GM21515 (cell line): ENCODE measurements around the gene GRIP1.

ENCODE experiments used
- ATAC-seq: cut with Tn5 transposase; IDR thresholded peaks from one replicate; pipeline ENCODE4 v1.9.1; 2021; ENCODE audit not compliant: unreplicated experiment

Gene GRIP1

DNA sequence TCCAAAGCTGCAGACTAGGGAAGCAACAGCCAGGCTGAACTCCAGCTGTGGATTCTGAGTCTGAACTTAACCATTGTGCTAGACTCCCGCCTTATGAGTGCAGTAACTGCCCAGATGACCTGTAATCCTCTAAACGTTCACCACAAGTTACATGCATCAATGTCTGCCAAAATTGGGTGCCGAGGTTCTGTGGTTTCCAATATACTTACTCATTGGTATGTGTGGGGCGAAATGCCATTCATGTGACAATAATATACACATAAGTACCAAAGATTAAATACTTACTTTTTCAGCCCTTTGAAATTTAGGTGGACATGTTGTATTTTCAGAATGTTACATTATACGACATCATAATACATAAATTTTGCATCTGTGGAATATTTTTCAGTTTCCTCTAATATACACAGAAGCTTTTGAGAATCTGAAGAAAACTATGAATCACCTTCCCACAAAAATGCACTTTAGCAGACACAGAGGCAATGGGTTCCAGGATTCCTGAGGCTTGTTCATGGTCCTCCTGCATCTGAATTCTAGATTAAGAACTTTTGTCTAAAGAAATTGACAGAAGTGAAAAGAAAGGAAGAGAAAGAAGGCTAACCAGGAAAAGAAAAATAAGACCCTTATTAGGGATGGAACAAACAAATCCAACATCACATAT is 31.7 kb downstream of the GRIP1 start:
- ATAC-seq: no peak

DNA sequence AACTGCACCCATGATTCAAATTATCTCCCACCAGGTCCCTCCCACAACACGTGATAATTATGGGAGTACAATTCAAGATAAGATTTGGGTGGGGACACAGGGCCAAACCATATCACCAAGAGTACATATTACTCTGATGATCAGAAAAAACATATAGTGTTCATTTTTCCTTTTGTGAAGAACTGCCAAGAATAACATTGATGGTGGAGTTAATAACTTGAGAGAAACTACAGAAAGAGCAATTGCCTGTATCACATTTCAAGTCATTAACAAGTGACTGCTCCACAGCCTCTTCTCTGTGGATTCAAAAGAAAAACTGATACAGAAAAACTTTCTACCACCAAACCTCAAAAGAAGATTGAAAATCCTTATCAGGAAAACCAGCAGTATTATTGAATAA is 34.7 kb downstream of the GRIP1 start:
- no peak for ATAC-seq

DNA sequence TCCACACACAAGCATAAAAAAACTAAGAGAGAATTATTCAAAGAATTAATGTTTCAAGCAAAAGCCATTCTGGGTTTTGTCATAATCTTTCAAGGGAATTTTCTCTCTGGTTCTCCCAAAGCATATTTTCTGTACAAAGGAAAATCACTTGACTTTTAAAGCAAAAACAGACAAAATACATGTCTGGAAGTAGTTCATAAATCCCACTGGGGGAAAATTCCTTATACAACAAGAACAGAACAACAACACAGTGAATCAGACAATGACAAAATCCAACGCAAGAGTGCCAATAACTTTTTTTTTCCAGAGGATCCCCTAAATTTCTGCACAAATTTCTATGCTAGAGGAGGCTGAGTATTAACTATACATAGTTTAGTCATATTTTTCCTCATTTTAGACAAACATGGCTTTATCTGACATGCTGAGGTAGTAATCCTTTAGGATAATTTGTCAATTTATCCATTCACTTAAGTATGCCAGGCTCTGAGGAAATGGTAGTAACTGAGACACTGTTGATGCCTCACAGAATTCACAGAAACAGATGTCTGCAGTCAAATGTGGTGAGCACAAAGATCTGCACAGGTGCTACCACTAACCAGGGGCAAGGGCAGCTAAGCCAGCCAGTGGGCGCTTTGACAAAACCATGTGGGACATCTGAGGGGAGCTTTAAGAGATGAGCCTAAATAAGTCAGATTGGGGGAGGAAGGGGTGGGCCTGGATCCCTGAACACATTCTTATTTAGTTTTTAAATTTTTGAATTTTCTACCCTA is 38.0 kb downstream of the GRIP1 start:
- no peak for ATAC-seq

DNA sequence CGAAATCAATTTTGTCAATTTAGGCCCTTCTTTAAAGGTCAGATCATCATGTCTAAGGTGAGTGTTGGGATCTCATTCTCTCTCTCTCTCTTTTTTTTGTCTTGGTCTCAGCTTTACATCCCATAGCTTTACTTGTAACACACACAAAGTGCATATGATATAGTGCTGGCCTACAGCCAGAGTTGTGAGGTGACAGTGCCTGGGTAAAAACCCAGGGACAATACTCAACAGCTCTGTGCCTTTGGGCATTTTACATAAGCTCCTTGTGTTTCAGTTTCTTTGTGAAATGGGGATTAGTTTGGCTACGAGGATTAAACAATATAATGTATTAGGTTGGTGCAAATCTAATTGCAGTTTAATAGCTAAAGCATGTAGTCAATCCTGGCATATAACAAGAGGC is 40.2 kb downstream of the GRIP1 start:
- ATAC-seq: no peak

DNA sequence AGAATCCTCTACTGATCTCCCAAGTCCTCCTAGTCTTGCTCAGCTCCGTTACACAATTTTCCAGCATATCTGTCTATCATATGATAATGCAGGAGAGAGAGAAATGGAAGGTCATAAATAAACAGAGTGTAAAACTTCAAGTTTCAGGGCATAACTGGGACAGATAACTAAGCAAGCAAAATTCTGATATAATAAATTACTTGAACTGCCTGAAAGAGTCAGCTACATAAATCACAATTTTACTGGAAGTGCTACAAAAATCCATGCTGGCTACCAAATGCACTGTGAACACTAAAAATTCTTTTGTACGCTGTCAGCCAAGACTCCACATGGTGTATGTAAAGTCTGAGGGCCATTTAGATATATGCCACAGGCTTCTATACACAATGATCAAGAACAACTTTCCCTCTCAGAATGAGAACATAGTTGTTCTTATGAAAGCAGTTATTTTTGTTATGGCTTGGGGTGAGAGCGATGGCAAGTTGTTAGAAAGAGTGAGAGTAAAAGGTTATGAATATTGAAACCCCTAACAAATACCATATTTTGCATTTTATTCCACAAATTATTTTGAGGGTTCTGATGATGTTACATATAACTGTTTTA is 41.1 kb downstream of the GRIP1 start:
- no peak for ATAC-seq

GRCh38 chr12:66636771-66637170 is 42.1 kb downstream of the GRIP1 start:
- ATAC-seq: no peak

DNA sequence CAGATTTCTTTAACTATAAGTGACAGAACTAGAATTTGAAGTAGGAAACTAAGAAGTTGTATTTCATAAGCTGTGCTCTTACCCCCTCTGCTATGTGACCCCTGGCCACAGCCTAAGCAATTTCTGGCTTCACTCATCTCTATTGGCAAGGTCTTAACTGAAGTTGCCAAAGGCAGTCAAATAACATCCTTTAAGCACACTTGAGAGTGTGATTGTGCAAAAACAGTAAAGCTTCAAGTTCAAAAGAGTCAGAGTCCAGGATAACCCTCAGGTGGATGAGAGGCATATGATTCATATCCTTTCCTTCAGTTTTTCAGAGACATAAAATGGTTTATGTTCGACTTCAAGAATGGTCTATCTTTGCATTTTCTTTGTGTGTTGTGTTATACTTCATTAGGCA is 45.2 kb downstream of the GRIP1 start:
- ATAC-seq: no peak

DNA sequence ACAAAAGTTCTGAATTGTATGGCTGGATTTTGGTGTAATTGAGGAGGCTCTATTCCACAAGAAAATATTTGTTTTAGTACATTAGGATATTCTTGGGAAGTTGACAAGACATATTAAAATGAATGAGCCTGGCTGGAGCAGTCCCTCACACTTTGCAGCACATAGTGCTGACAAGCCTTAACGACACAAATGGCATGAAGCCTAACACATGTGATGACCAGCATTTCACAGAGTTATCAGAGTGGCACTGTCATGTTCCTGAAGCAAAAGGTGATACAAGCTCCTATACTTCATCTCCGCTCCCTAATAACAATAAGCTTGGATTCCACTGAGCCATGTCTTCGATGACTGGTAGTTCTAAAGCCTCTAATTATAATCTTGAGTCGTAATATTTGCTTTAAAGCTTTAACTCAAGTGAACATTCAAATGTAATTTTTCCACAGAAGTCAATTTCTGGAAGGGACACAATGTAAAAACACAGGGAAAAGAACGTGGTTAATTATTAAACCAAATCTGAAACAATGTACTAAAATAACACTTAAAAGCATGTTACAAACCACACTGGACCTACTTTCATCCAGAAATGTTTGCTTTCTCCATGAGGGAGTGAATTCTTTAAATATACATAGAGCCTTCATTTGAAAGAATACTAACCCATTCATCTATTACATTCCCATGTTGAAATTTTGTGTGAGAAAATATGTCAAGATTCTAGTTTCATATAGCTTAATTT is 49.6 kb downstream of the GRIP1 start:
- ATAC-seq: no peak

DNA sequence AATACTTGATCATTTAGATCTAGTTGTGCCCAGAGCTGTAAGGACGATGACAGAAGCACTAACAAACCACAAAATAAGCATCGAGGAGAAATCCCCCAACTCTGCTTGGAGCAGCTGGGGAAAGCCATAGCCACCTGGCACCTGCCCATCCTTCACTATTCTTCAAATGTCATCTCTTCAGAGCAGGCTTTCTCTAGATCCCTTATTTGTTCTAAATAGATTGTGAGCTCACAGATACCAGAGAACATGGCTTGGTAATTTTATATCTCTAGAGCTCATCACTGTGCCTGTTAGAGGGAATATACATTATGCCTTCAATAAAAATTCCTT is 50.9 kb downstream of the GRIP1 start:
- ATAC-seq: no peak

DNA sequence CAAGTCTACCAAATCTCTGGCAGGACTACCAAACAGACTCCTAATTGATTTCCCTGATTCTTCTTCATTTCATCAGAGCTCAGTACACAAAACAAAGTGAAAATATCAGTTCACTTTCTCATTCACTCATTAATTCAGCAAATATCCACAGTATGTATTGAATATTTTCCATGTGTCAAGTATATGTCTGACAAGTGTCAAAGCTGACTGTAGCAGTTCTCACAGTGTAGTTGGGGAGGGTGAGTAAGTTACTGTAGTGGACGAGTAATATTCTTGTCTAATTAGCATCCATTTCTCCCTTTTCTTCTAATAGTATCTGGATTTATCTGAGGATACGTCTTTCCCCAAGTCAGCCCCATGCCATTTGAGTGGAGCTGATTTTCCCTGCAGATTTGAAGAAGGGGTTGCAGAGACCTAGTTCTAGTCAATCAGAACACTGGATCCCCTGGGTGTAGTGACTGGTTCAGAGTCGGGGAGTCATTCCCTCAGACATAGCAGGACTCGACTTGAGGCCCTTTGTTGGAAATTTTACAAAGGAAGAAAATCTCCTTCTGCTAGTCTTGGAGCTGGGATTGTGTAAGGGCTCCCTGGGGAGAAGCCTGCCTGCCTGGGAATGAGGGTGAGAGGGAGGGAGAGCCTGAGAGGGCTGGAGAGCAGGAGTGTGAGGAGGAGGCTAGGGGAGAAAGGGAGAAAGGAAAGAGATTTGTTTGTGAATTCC is 51.4 kb downstream of the GRIP1 start:
- ATAC-seq: no peak

- ATAC-seq: peak; percentile 66
Measured at GRCh38 chr12:66624806-66625205, 54.1 kb downstream of the GRIP1 start.

- ATAC-seq: no peak
Measured at GRCh38 chr12:66623455-66623854, 55.4 kb downstream of the GRIP1 start.

DNA sequence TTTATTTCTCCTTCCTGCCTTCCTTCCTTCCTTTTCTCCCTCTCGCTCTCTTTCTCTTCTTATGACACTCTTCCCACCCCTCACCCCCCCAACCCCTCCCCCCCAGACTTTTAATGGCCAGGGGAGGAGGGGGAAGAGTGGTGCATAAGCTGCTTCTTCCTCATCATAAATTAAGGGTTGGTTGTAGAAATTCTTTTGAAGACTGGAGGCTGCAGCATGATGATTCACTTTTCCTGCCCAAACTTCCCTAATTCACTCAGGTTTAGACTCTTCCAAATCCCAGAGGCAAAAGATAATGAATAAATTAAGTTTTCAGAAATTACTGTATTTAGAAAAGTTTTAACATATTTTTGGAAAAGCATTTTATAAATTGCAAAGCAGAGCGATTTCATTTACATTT is 58.2 kb downstream of the GRIP1 start:
- ATAC-seq: no peak

DNA sequence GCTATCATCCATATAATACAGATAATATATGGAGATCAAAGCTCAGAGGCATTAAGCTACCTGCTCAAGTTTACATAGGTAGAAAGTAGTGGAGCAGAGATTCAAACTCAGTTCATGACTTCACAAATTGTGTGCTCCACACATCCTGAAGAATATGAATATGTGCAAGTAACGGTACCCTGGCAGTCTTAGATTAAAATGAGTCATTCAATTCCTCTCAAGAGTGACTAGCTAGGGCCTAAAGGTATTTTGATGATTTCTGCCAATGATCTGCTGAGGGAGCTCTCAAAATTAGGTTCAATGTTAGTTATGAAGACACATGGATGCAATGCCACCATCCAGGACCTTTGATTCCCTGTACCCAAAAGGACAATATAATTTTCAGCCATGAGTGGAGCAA is 58.9 kb downstream of the GRIP1 start:
- ATAC-seq: no peak

GRCh38 chr12:66617991-66618390 is 60.9 kb downstream of the GRIP1 start:
- no peak for ATAC-seq

GRCh38 chr12:66612090-66612775 is 66.6 kb downstream of the GRIP1 start:
- no peak for ATAC-seq

GRCh38 chr12:66607147-66607546 is 71.7 kb downstream of the GRIP1 start:
- ATAC-seq: no peak

- ATAC-seq: no peak
Measured at GRCh38 chr12:66605293-66605692, 73.6 kb downstream of the GRIP1 start.

GRCh38 chr12:66603981-66604479 is 74.8 kb downstream of the GRIP1 start:
- ATAC-seq: no peak

GRCh38 chr12:66603461-66603860 is 75.4 kb downstream of the GRIP1 start:
- ATAC-seq: no peak
